Activated naive CD4-positive, alpha-beta T cell treated with anti-CD3 and anti-CD28 coated beads, Interleukin-2, amount 50 U/mL, for 72 hours (primary cell): ENCODE results near the gene TTC7B. TPM values are rescaled to one million over a fixed set of nuclear protein-coding genes. Genes with fewer than 3 reads are reported as not detected.

ENCODE experiments used
- ATAC-seq, 2 donors: fragments of 150-1000 bp; cut with Tn5 transposase; 2 replicates each; pipeline ENCODE4 v1.10.0; 2021; ENCODE audit warnings: mild to moderate bottlenecking in 2 of 2, moderate library complexity in 2 of 2
- DNase-seq, 2 donors: peaks; one replicate each; pipeline ENCODE4 v3.0.0; 2021 to 2022; ENCODE audit warnings: low spot score in 2 of 2
- H3K27ac Mint-ChIP-seq, 2 donors: one replicate each; pipeline ENCODE4 v1.8.0; 2022; ENCODE audit warnings: mild to moderate bottlenecking in 2 of 2, mixed read lengths in 2 of 2
- H3K36me3 Mint-ChIP-seq, 2 donors: one replicate each; pipeline ENCODE4 v1.8.0; 2022; ENCODE audit warnings: mixed read lengths in 2 of 2
- H3K9me3 Mint-ChIP-seq, 2 donors: one replicate each; pipeline ENCODE4 v1.8.0; 2022; ENCODE audit warnings: mixed read lengths in 2 of 2
- total RNA-seq, 2 donors: library from RNA; stranded (reverse); gene quantifications; one replicate each; pipeline ENCODE4 v1.2.3, GENCODE V29; 2022

TTC7B gene
- total RNA-seq, 2 donors from 2014 or later = 7.2 to 9.1 TPM

GRCh38 chr14:90491221-90491885 is 324.9 kb downstream of the TTC7B start:
- ATAC-seq = no peak
- Mint-ChIP-seq H3K36me3 (no peaks in the 10 kb centered on the region), H3K27ac (no peak overlapping the region), H3K9me3 (peaks cover 0 to 7% of the 10 kb centered on the region in 2 donors)
- DNase-seq = no peak

- ATAC-seq (no peak), DNase-seq (no peak)
- Mint-ChIP-seq H3K9me3 (peaks cover 0 to 7% of the 10 kb centered on the region in 2 donors), H3K36me3 (no peaks in the 10 kb centered on the region), H3K27ac (no peak overlapping the region)
Observed at GRCh38 chr14:90490720-90491050, 325.5 kb downstream of the TTC7B start.

- DNase-seq = no peak
- Mint-ChIP-seq H3K9me3 (peaks cover 0 to 5% of the 10 kb centered on the region in 2 donors), H3K27ac (peak overlapping the region in 1 of 2 donors; percentile 60), H3K36me3 (no peaks in the 10 kb centered on the region)
- ATAC-seq = no peak
Observed at GRCh38 chr14:90489916-90490719, 326.1 kb downstream of the TTC7B start.

GRCh38 chr14:90489306-90489705 is 326.9 kb downstream of the TTC7B start:
- H3K36me3 Mint-ChIP-seq = no peaks in the 10 kb centered on the region
- H3K27ac Mint-ChIP-seq = no peak overlapping the region
- DNase-seq (no peak), ATAC-seq (no peak)
- H3K9me3 Mint-ChIP-seq = no peaks in the 10 kb centered on the region

- DNase-seq = no peak
- Mint-ChIP-seq H3K9me3 (no peaks in the 10 kb centered on the region), H3K27ac (no peak overlapping the region), H3K36me3 (no peaks in the 10 kb centered on the region)
- ATAC-seq = no peak
Observed at GRCh38 chr14:90488256-90488655, 328.0 kb downstream of the TTC7B start.

GRCh38 chr14:90487462-90487861 is 328.8 kb downstream of the TTC7B start:
- H3K27ac Mint-ChIP-seq = no peak overlapping the region
- H3K9me3 Mint-ChIP-seq = no peaks in the 10 kb centered on the region
- ATAC-seq (no peak), DNase-seq (no peak)
- no peaks in the 10 kb centered on the region for H3K36me3 Mint-ChIP-seq

- H3K36me3 Mint-ChIP-seq = no peaks in the 10 kb centered on the region
- H3K9me3 Mint-ChIP-seq = no peaks in the 10 kb centered on the region
- H3K27ac Mint-ChIP-seq = no peak overlapping the region
- ATAC-seq (no peak), DNase-seq (no peak)
Observed at GRCh38 chr14:90487031-90487430, 329.2 kb downstream of the TTC7B start.

- no peak for ATAC-seq
- Mint-ChIP-seq H3K27ac (no peak overlapping the region), H3K9me3 (peaks cover 0 to 3% of the 10 kb centered on the region in 2 donors), H3K36me3 (no peaks in the 10 kb centered on the region)
- DNase-seq = no peak
Observed at GRCh38 chr14:90484291-90484690, 331.9 kb downstream of the TTC7B start.

- peak in 1 of 2 donors; percentile 50 for ATAC-seq
- Mint-ChIP-seq H3K27ac (no peak overlapping the region), H3K36me3 (no peaks in the 10 kb centered on the region), H3K9me3 (peaks cover 0 to 3% of the 10 kb centered on the region in 2 donors)
- no peak for DNase-seq
Observed at GRCh38 chr14:90483571-90483974, 332.7 kb downstream of the TTC7B start.

GRCh38 chr14:90483117-90483516 is 333.1 kb downstream of the TTC7B start:
- no peak for ATAC-seq
- Mint-ChIP-seq H3K9me3 (peaks cover 0 to 3% of the 10 kb centered on the region in 2 donors), H3K27ac (no peak overlapping the region), H3K36me3 (no peaks in the 10 kb centered on the region)
- DNase-seq = no peak

- peaks cover 8 to 16% of the 10 kb centered on the region in 2 donors for H3K9me3 Mint-ChIP-seq
- peaks cover 9 to 15% of the 10 kb centered on the region in 2 donors for H3K36me3 Mint-ChIP-seq
- DNase-seq (no peak), ATAC-seq (no peak)
- no peak overlapping the region for H3K27ac Mint-ChIP-seq
Observed at GRCh38 chr14:90475298-90475697, 340.9 kb downstream of the TTC7B start.

Other genes with a start within 250 kb of the TTC7B start
- 10 to 100 TPM; 15.7 to 17.7 TPM for gene RPS6KA5, start 244.2 kb upstream of the TTC7B start, total RNA-seq